ENCODE measurements around the gene STK35.

- TF ChIP-seq, protein P1, sequence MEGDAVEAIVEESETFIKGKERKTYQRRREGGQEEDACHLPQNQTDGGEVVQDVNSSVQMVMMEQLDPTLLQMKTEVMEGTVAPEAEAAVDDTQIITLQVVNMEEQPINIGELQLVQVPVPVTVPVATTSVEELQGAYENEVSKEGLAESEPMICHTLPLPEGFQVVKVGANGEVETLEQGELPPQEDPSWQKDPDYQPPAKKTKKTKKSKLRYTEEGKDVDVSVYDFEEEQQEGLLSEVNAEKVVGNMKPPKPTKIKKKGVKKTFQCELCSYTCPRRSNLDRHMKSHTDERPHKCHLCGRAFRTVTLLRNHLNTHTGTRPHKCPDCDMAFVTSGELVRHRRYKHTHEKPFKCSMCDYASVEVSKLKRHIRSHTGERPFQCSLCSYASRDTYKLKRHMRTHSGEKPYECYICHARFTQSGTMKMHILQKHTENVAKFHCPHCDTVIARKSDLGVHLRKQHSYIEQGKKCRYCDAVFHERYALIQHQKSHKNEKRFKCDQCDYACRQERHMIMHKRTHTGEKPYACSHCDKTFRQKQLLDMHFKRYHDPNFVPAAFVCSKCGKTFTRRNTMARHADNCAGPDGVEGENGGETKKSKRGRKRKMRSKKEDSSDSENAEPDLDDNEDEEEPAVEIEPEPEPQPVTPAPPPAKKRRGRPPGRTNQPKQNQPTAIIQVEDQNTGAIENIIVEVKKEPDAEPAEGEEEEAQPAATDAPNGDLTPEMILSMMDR (conservative IDR thresholded peaks at IDR 0.05; ENCODE audit: low read depth, low read length), result no peak
- TF ChIP-seq EZH2 (IDR thresholded peaks at IDR 0.05; ENCODE audit: borderline replicate concordance, low read depth, low read length, poor library complexity, severe bottlenecking), result no peak
Observed at GRCh38 chr20:2169456-2170088, 67.9 kb downstream of the STK35 start.

Data from A673 (cell line).